ENCODE results near the gene GNAO1. TPM values are rescaled to one million over a fixed set of nuclear protein-coding genes. Genes with fewer than 3 reads are reported as not detected.

Gene GNAO1
- total and polyA plus RNA-seq, 2 of the 13 experiments (the other 11 are each of a cell fraction or from before 2014, with no cell fraction given) = not detected

GRCh38 chr16:56357241-56357764, 166.0 kb downstream of the GNAO1 start (continued):
- TF ChIP-seq E2F1 (CRISPR knock-in tag; IDR thresholded peaks at IDR 0.05) (no peak), RBFOX2 (IDR thresholded peaks at IDR 0.05; ENCODE audit: low read depth, low read length) (no peak), ZNF580 (CRISPR knock-in tag; IDR thresholded peaks at IDR 0.05; ENCODE audit: borderline replicate concordance, low read depth) (no peak), ZNF496 (CRISPR knock-in tag; IDR thresholded peaks at IDR 0.05; ENCODE audit: insufficient replicate concordance) (no peak), IKZF4 (CRISPR knock-in tag; IDR thresholded peaks at IDR 0.05; ENCODE audit: borderline replicate concordance, low read depth, not compliant biosample characterization) (no peak), ATF7-NPFF (CRISPR knock-in tag; IDR thresholded peaks at IDR 0.05; ENCODE audit: low read depth) (peak; percentile 63; the same call in 1 of the 2 replicates), POLR2G (IDR thresholded peaks at IDR 0.05; ENCODE audit: low read depth, low read length) (no peak), POGK (CRISPR knock-in tag; conservative IDR thresholded peaks at IDR 0.05) (0 out of 2 replicates have a peak, but pooled peaks have one; percentile 22), ZNF512B (CRISPR knock-in tag; IDR thresholded peaks at IDR 0.05; ENCODE audit: borderline replicate concordance) (0 out of 2 replicates have a peak, but pooled peaks have one; percentile 49), ZSCAN31 (CRISPR knock-in tag; IDR thresholded peaks at IDR 0.05; ENCODE audit: low read depth) (no peak), KDM5A (IDR thresholded peaks at IDR 0.05; ENCODE audit: borderline replicate concordance, low read length) (no peak), ZBTB20 (CRISPR knock-in tag; IDR thresholded peaks at IDR 0.05; ENCODE audit: borderline replicate concordance, low read depth) (no peak), SRY (CRISPR knock-in tag; IDR thresholded peaks at IDR 0.05) (peak; percentile 57; the same call in 1 of the 2 replicates), ZKSCAN5 (CRISPR knock-in tag; IDR thresholded peaks at IDR 0.05) (no peak), CREM (IDR thresholded peaks at IDR 0.05) (no peak), CREM (CRISPR knock-in tag; IDR thresholded peaks at IDR 0.05) (no peak), PLSCR1 (CRISPR knock-in tag; IDR thresholded peaks at IDR 0.05; ENCODE audit: borderline replicate concordance) (no peak), TBX3 (IDR thresholded peaks at IDR 0.05; ENCODE audit: borderline replicate concordance) (no peak), KLF13 (CRISPR knock-in tag; IDR thresholded peaks at IDR 0.05) (no peak), SOX13 (IDR thresholded peaks at IDR 0.05) (no peak), SOX13 (CRISPR knock-in tag; conservative IDR thresholded peaks at IDR 0.05 in 1 of 2, IDR thresholded peaks at IDR 0.05 in 1 of 2) (no peak), AGO2 (optimal IDR thresholded peaks at IDR 0.05; ENCODE audit: low read depth, low read length) (no peak), ZNF253 (CRISPR knock-in tag; IDR thresholded peaks at IDR 0.05; ENCODE audit: borderline replicate concordance) (no peak), NFIC (IDR thresholded peaks at IDR 0.05; ENCODE audit: low read length) (no peak)

Data from HepG2 (cell line).